Coronary artery (tissue), 2 donors: ENCODE measurements around the gene B3GNT7.
"Not testable (repeated sequence)": the region's sequence is repeated elsewhere in the genome, so short reads cannot be mapped to it uniquely, and the experiment has no call there.

Experiments used
- DNase-seq: peaks from one replicate; pipeline ENCODE4 v3.0.0-alpha.2; 2017; ENCODE audit warnings: low spot score
- H3K27ac ChIP-seq, 2 donors: fragments of 200-600 bp; sonication (generic); one replicate each; pipeline ENCODE4 v1.5.1; 2016 to 2019
- H3K4me3 ChIP-seq: fragments of 200-600 bp; sonication (generic); 2 replicates; pipeline ENCODE4 v1.5.1; 2016; ENCODE audit warnings: mild to moderate bottlenecking, moderate library complexity
- CTCF ChIP-seq: fragments of 200-600 bp; sonication (generic); IDR thresholded peaks from one replicate; pipeline ENCODE4 v1.5.1; 2019; ENCODE audit warnings: antibody characterized with exemption

The B3GNT7 gene

GRCh38 chr2:231398585-231398984, 3.1 kb downstream of the B3GNT7 start:
- H3K27ac ChIP-seq = peak overlapping the region in 1 of 2 donors; percentile 90
- TF ChIP-seq CTCF = no peak
- no peak for DNase-seq
- no peak overlapping the region for H3K4me3 ChIP-seq

GRCh38 chr2:231399046-231399852, 3.7 kb downstream of the B3GNT7 start:
- peak overlapping the region; percentile 15 to 90 for H3K27ac ChIP-seq
- no peak for DNase-seq
- no peak overlapping the region for H3K4me3 ChIP-seq
- no peak for TF ChIP-seq CTCF

- DNase-seq = no peak
Observed at GRCh38 chr2:231399853-231400680, 4.6 kb downstream of the B3GNT7 start.

GRCh38 chr2:231400681-231401080, 5.2 kb downstream of the B3GNT7 start:
- Histone ChIP-seq H3K27ac (peak overlapping the region; percentile 15 to 90), H3K4me3 (peak overlapping the region; percentile 50)
- not testable (repeated sequence) for DNase-seq

More at GRCh38 chr2:231399853-231400680, 4.6 kb downstream of the B3GNT7 start:
- no peak for TF ChIP-seq CTCF
- Histone ChIP-seq H3K4me3 (peak overlapping the region; percentile 50), H3K27ac (peak overlapping the region; percentile 15 to 90)

GRCh38 chr2:231401101-231401500, 5.6 kb downstream of the B3GNT7 start:
- not testable (repeated sequence) for H3K4me3 ChIP-seq, H3K27ac ChIP-seq, DNase-seq

- not testable (repeated sequence) for H3K4me3 ChIP-seq, DNase-seq
- peak overlapping the region in 1 of 2 donors; percentile 4 for H3K27ac ChIP-seq
Observed at GRCh38 chr2:231403421-231404182, 8.1 kb downstream of the B3GNT7 start.

- not testable (repeated sequence) for DNase-seq, H3K4me3 ChIP-seq
- H3K27ac ChIP-seq = peak overlapping the region in 1 of 2 donors; percentile 4
Observed at GRCh38 chr2:231404183-231404578, 8.7 kb downstream of the B3GNT7 start.

- H3K27ac ChIP-seq = peak overlapping the region; percentile 52 to 75
- DNase-seq, H3K4me3 ChIP-seq: not testable (repeated sequence)
- TF ChIP-seq CTCF = peak; percentile 51
Observed at GRCh38 chr2:231405601-231406367, 10.3 kb downstream of the B3GNT7 start.

- DNase-seq, H3K4me3 ChIP-seq: not testable (repeated sequence)
- H3K27ac ChIP-seq = peak overlapping the region in 1 of 2 donors; percentile 75
Observed at GRCh38 chr2:231407686-231408085, 12.2 kb downstream of the B3GNT7 start.

- H3K27ac ChIP-seq, H3K4me3 ChIP-seq, DNase-seq: not testable (repeated sequence)
Observed at GRCh38 chr2:231408304-231408703, 12.8 kb downstream of the B3GNT7 start.
